ENCODE data around the gene PTGER1. TPM values are rescaled to one million over a fixed set of nuclear protein-coding genes. Genes with fewer than 3 reads are reported as not detected.

The PTGER1 gene
- total and polyA plus RNA-seq, 2 of the 8 experiments (the other 6 are each of a cell fraction or from before 2014, with no cell fraction given), result 0.20 to 0.41 TPM

GRCh38 chr19:14515501-14516047, 40.4 kb upstream of the PTGER1 start (continued):
- TF ChIP-seq HDAC6 (IDR thresholded peaks at IDR 0.05; ENCODE audit: low read depth, low read length), result no peak
